HUES6 (cell line): ENCODE results near the gene MAL.

Experiments
- H3K27ac ChIP-seq: 2 replicates; pipeline ENCODE4 v1.7.0; 2013; ENCODE audit warnings: low read depth, mild to moderate bottlenecking, low read length, inconsistent platforms
- H3K27me3 ChIP-seq: 2 replicates; pipeline ENCODE4 v1.6.1; 2013; ENCODE audit warnings: low read length; ENCODE audit not compliant: control insufficient read depth, insufficient read depth
- H3K36me3 ChIP-seq: 2 replicates; pipeline ENCODE4 v1.6.1; 2013; ENCODE audit warnings: low read length; ENCODE audit not compliant: control insufficient read depth, insufficient read depth
- H3K4me1 ChIP-seq: 2 replicates; pipeline ENCODE4 v1.6.1; 2013; ENCODE audit warnings: low read length; ENCODE audit not compliant: control insufficient read depth, insufficient read depth
- H3K4me3 ChIP-seq: 2 replicates; pipeline ENCODE4 v1.5.1; 2013; ENCODE audit warnings: low read depth, low read length
- H3K9ac ChIP-seq: one replicate; pipeline ENCODE4 v1.6.1; 2013; ENCODE audit warnings: mild to moderate bottlenecking, low read length
- H3K9me3 ChIP-seq: 2 replicates; pipeline ENCODE4 v1.6.1; 2013; ENCODE audit warnings: low read depth, low read length; ENCODE audit not compliant: control insufficient read depth, insufficient read depth

MAL gene

GRCh38 chr2:95025406-95026319 lies at the start of gene MAL:
MAL (plus strand) TSS chr2:95025708; CDS start chr2:95025793, 85 bp downstream.
- Histone ChIP-seq H3K4me1 (peaks cover 16% of the 10 kb centered on the region), H3K4me3 (peak within 1 kb of the TSS; percentile 66), H3K9me3 (no peaks in the 10 kb centered on the region), H3K27ac (no peak within 1 kb of the TSS), H3K36me3 (no peaks in the 10 kb centered on the region), H3K9ac (no peak within 1 kb of the TSS), H3K27me3 (peaks cover 87% of the 10 kb centered on the region)

GRCh38 chr2:94977826-94978225 lies 47.7 kb upstream of the MAL start:
- Histone ChIP-seq H3K4me1 (no peaks in the 10 kb centered on the region), H3K9ac (no peak overlapping the region), H3K27ac (no peak overlapping the region), H3K27me3 (no peaks in the 10 kb centered on the region), H3K36me3 (no peaks in the 10 kb centered on the region), H3K4me3 (no peak overlapping the region), H3K9me3 (no peaks in the 10 kb centered on the region)

GRCh38 chr2:94978917-94979316 lies 46.6 kb upstream of the MAL start:
- H3K36me3 ChIP-seq, result no peaks in the 10 kb centered on the region
- H3K27ac ChIP-seq, result no peak overlapping the region
- no peaks in the 10 kb centered on the region for H3K9me3 ChIP-seq
- no peak overlapping the region for H3K9ac ChIP-seq
- H3K4me1 ChIP-seq, result no peaks in the 10 kb centered on the region
- no peak overlapping the region for H3K4me3 ChIP-seq
- no peaks in the 10 kb centered on the region for H3K27me3 ChIP-seq

GRCh38 chr2:94979406-94980375 lies 45.8 kb upstream of the MAL start:
- no peaks in the 10 kb centered on the region for H3K36me3 ChIP-seq
- no peaks in the 10 kb centered on the region for H3K9me3 ChIP-seq
- no peak overlapping the region for H3K9ac ChIP-seq
- no peak overlapping the region for H3K4me3 ChIP-seq
- no peaks in the 10 kb centered on the region for H3K27me3 ChIP-seq
- H3K27ac ChIP-seq, result no peak overlapping the region
- no peaks in the 10 kb centered on the region for H3K4me1 ChIP-seq

- H3K27me3 ChIP-seq, result peaks cover 4% of the 10 kb centered on the region; the same call in 1 of the 2 replicates
- H3K9ac ChIP-seq, result no peak overlapping the region
- H3K4me1 ChIP-seq, result no peaks in the 10 kb centered on the region
- H3K27ac ChIP-seq, result no peak overlapping the region
- no peaks in the 10 kb centered on the region for H3K9me3 ChIP-seq
- H3K4me3 ChIP-seq, result no peak overlapping the region
- no peaks in the 10 kb centered on the region for H3K36me3 ChIP-seq
Observed at GRCh38 chr2:94980406-94980805, 45.1 kb upstream of the MAL start.

- no peaks in the 10 kb centered on the region for H3K9me3 ChIP-seq
- no peak overlapping the region for H3K4me3 ChIP-seq
- H3K4me1 ChIP-seq, result no peaks in the 10 kb centered on the region
- H3K27me3 ChIP-seq, result peaks cover 6% of the 10 kb centered on the region; the same call in 1 of the 2 replicates
- H3K9ac ChIP-seq, result no peak overlapping the region
- no peak overlapping the region for H3K27ac ChIP-seq
- no peaks in the 10 kb centered on the region for H3K36me3 ChIP-seq
Observed at GRCh38 chr2:94982156-94982555, 43.4 kb upstream of the MAL start.

GRCh38 chr2:94982675-94983074 lies 42.8 kb upstream of the MAL start:
- Histone ChIP-seq H3K9me3 (no peaks in the 10 kb centered on the region), H3K4me1 (no peaks in the 10 kb centered on the region), H3K27ac (no peak overlapping the region), H3K4me3 (no peak overlapping the region), H3K9ac (no peak overlapping the region), H3K36me3 (no peaks in the 10 kb centered on the region), H3K27me3 (peaks cover 6% of the 10 kb centered on the region; the same call in 1 of the 2 replicates)

GRCh38 chr2:94984964-94985575 lies 40.4 kb upstream of the MAL start:
- Histone ChIP-seq H3K36me3 (no peaks in the 10 kb centered on the region), H3K9me3 (no peaks in the 10 kb centered on the region), H3K27me3 (peaks cover 6% of the 10 kb centered on the region; the same call in 1 of the 2 replicates), H3K9ac (no peak overlapping the region), H3K4me1 (no peaks in the 10 kb centered on the region), H3K4me3 (no peak overlapping the region), H3K27ac (no peak overlapping the region)

- Histone ChIP-seq H3K4me1 (no peaks in the 10 kb centered on the region), H3K27me3 (peaks cover 6% of the 10 kb centered on the region; the same call in 1 of the 2 replicates), H3K27ac (no peak overlapping the region), H3K9me3 (no peaks in the 10 kb centered on the region), H3K4me3 (no peak overlapping the region), H3K9ac (no peak overlapping the region), H3K36me3 (no peaks in the 10 kb centered on the region)
Observed at GRCh38 chr2:94985636-94986035, 39.9 kb upstream of the MAL start.

GRCh38 chr2:94986392-94986963 lies 39.0 kb upstream of the MAL start:
- no peak overlapping the region for H3K4me3 ChIP-seq
- no peaks in the 10 kb centered on the region for H3K4me1 ChIP-seq
- H3K9ac ChIP-seq, result no peak overlapping the region
- no peaks in the 10 kb centered on the region for H3K9me3 ChIP-seq
- no peaks in the 10 kb centered on the region for H3K36me3 ChIP-seq
- H3K27me3 ChIP-seq, result peaks cover 6% of the 10 kb centered on the region; the same call in 1 of the 2 replicates
- H3K27ac ChIP-seq, result no peak overlapping the region
